ENCODE data around the gene SLC25A41. TPM values are rescaled to one million over a fixed set of nuclear protein-coding genes. Genes with fewer than 3 reads are reported as not detected.

The SLC25A41 gene
- total RNA-seq, 4 donors from 2014 or later = 0.52 TPM; not detected in 3

GRCh38 chr19:6413291-6413690 lies 20.3 kb downstream of the SLC25A41 start:
- no peaks in the 10 kb centered on the region for H3K27me3 ChIP-seq
- peak overlapping the region; percentile 83 to 86 for H3K27ac ChIP-seq
- no peak for DNase-seq
- intact Hi-C loops (cut with DNase I; ENCODE audit: low total_unique reads) = no loop called here
- no peaks in the 10 kb centered on the region for H3K9me3 ChIP-seq
- H3K4me1 ChIP-seq = peaks cover 4 to 5% of the 10 kb centered on the region in 2 donors
- no peak overlapping the region for H3K4me3 ChIP-seq
- H3K36me3 ChIP-seq = no peaks in the 10 kb centered on the region
- TF ChIP-seq POLR2A (IDR thresholded peaks at IDR 0.05) (no peak), CTCF (IDR thresholded peaks at IDR 0.05) (no peak)

- peak in 1 of 2 donors; percentile 53 for DNase-seq
- no peaks in the 10 kb centered on the region for H3K36me3 ChIP-seq
- H3K27me3 ChIP-seq = no peaks in the 10 kb centered on the region
- intact Hi-C loops (cut with DNase I; ENCODE audit: low total_unique reads) = no loop called here
- peak overlapping the region; percentile 83 to 86 for H3K27ac ChIP-seq
- H3K4me3 ChIP-seq = no peak overlapping the region
- TF ChIP-seq CTCF (IDR thresholded peaks at IDR 0.05) (peak in 3 of 4 experiments; percentile 10 to 37 (median 32)), POLR2A (IDR thresholded peaks at IDR 0.05) (no peak)
- H3K4me1 ChIP-seq = peaks cover 4 to 5% of the 10 kb centered on the region in 2 donors
- H3K9me3 ChIP-seq = no peaks in the 10 kb centered on the region
Observed at GRCh38 chr19:6412447-6413091, 21.0 kb downstream of the SLC25A41 start.

- Histone ChIP-seq H3K4me1 (peaks cover under 1 to 4% of the 10 kb centered on the region in 2 donors), H3K9me3 (no peaks in the 10 kb centered on the region), H3K36me3 (no peaks in the 10 kb centered on the region), H3K27ac (peak overlapping the region; percentile 83 to 86), H3K4me3 (no peak overlapping the region), H3K27me3 (no peaks in the 10 kb centered on the region)
- no peak for DNase-seq
- intact Hi-C loops (cut with DNase I; ENCODE audit: low total_unique reads) = no loop called here
- no peak for TF ChIP-seq CTCF (IDR thresholded peaks at IDR 0.05)
- no peak for TF ChIP-seq POLR2A (IDR thresholded peaks at IDR 0.05)
Observed at GRCh38 chr19:6412061-6412446, 21.5 kb downstream of the SLC25A41 start.

- intact Hi-C loops (cut with DNase I; ENCODE audit: low total_unique reads) = no loop called here
- no peak for DNase-seq
- no peaks in the 10 kb centered on the region for H3K9me3 ChIP-seq
- H3K27me3 ChIP-seq = no peaks in the 10 kb centered on the region
- TF ChIP-seq CTCF (IDR thresholded peaks at IDR 0.05) (no peak), POLR2A (IDR thresholded peaks at IDR 0.05) (no peak)
- no peak overlapping the region for H3K4me3 ChIP-seq
- H3K27ac ChIP-seq = no peak overlapping the region
- peaks cover 0 to 4% of the 10 kb centered on the region in 2 donors for H3K4me1 ChIP-seq
- H3K36me3 ChIP-seq = no peaks in the 10 kb centered on the region
Observed at GRCh38 chr19:6409346-6409745, 24.2 kb downstream of the SLC25A41 start.

- H3K4me1 ChIP-seq = no peaks in the 10 kb centered on the region
- intact Hi-C loops (cut with DNase I; ENCODE audit: low total_unique reads) = no loop called here
- TF ChIP-seq POLR2A (IDR thresholded peaks at IDR 0.05) (no peak), CTCF (IDR thresholded peaks at IDR 0.05) (no peak)
Observed at GRCh38 chr19:6406401-6406800, 27.2 kb downstream of the SLC25A41 start.

More at GRCh38 chr19:6406401-6406800, 27.2 kb downstream of the SLC25A41 start:
- Histone ChIP-seq H3K36me3 (no peaks in the 10 kb centered on the region), H3K27me3 (no peaks in the 10 kb centered on the region), H3K27ac (no peak overlapping the region), H3K4me3 (no peak overlapping the region), H3K9me3 (no peaks in the 10 kb centered on the region)
- no peak for DNase-seq
